Endothelial cell of umbilical vein (primary cell): Measurements from ENCODE around the gene ZNF620.
"Not testable (repeated sequence)": the region's sequence is repeated elsewhere in the genome, so short reads cannot be mapped to it uniquely, and the experiment has no call there.

Experiments
- CTCF ChIP-seq, 2 donors: IDR thresholded peaks; 1 replicate in 1 of 2; 2 replicates in 1 of 2; pipeline ENCODE4 v1.5.1; 2011; ENCODE audit warnings: low read length in 2 of 2, mild to moderate bottlenecking in 2 of 2, moderate library complexity in 2 of 2, control low read depth in 1 of 2, inconsistent platforms in 1 of 2, low read depth in 1 of 2; ENCODE audit not compliant: insufficient read depth in 1 of 2; ENCODE audit errors: extremely low read depth in 1 of 2
- FOS ChIP-seq: IDR thresholded peaks from 2 replicates; pipeline ENCODE4 v1.6.1; 2011; ENCODE audit warnings: mild to moderate bottlenecking, low read length, moderate library complexity, borderline replicate concordance; ENCODE audit not compliant: insufficient read depth
- POLR2AphosphoS5 ChIP-seq: IDR thresholded peaks from 2 replicates; pipeline ENCODE4 v1.6.1; 2012; ENCODE audit warnings: low read depth, mild to moderate bottlenecking, control low read depth, low read length, moderate library complexity; ENCODE audit not compliant: insufficient read depth

- TF ChIP-seq CTCF (IDR thresholded peaks at IDR 0.05; ENCODE audit: extremely low read depth in 1 of 2, insufficient read depth in 1 of 2, low read depth in 1 of 2, low read length in 2 of 2); POLR2AphosphoS5; FOS: not testable (repeated sequence)
Observed at GRCh38 chr3:40460481-40460880, 45.4 kb upstream of the ZNF620 start.
